Activated CD8-positive, alpha-beta memory T cell treated with anti-CD3 and anti-CD28 coated beads, Interleukin-2, amount 50 U/mL, for 1 hour (primary cell): ENCODE results near the gene MAPRE2.

Source experiments
- DNase-seq: peaks from one replicate; pipeline ENCODE4 v3.0.0-alpha.2; 2020; ENCODE audit errors: extremely low read depth

The MAPRE2 gene

GRCh38 chr18:35038029-35038428, 3.2 kb upstream of the MAPRE2 start:
- no peak for DNase-seq

GRCh38 chr18:35038881-35039491, 2.2 kb upstream of the MAPRE2 start:
- DNase-seq: no peak

GRCh38 chr18:35040638-35040987, 600 bp upstream of the MAPRE2 start:
- DNase-seq: no peak

GRCh38 chr18:35041815-35042387, 688 bp downstream of the MAPRE2 start:
- DNase-seq: no peak

- DNase-seq: no peak
These were observed 1.3 kb downstream of the MAPRE2 start for GRCh38 chr18:35042389-35043071.

- no peak for DNase-seq
These were observed 2.0 kb downstream of the MAPRE2 start for GRCh38 chr18:35043207-35043606.

- DNase-seq: no peak
These were observed 3.9 kb downstream of the MAPRE2 start for GRCh38 chr18:35045121-35045520.

GRCh38 chr18:35045806-35046205, 4.6 kb downstream of the MAPRE2 start:
- no peak for DNase-seq

GRCh38 chr18:35047697-35048292, 6.6 kb downstream of the MAPRE2 start:
- DNase-seq: no peak

- DNase-seq: no peak
These were observed 8.2 kb downstream of the MAPRE2 start for GRCh38 chr18:35049111-35050027.

- no peak for DNase-seq
These were observed 8.9 kb downstream of the MAPRE2 start for GRCh38 chr18:35050028-35050546.

GRCh38 chr18:35050705-35051195, 9.5 kb downstream of the MAPRE2 start:
- no peak for DNase-seq

GRCh38 chr18:35051641-35052377, 10.6 kb downstream of the MAPRE2 start:
- no peak for DNase-seq

- DNase-seq: no peak
These were observed 13.2 kb downstream of the MAPRE2 start for GRCh38 chr18:35054401-35054800.

- DNase-seq: no peak
These were observed 13.9 kb downstream of the MAPRE2 start for GRCh38 chr18:35055105-35055504.

- DNase-seq: no peak
These were observed 14.5 kb downstream of the MAPRE2 start for GRCh38 chr18:35055726-35056125.

GRCh38 chr18:35059280-35059927, 18.2 kb downstream of the MAPRE2 start:
- no peak for DNase-seq

- DNase-seq: no peak
These were observed 19.1 kb downstream of the MAPRE2 start for GRCh38 chr18:35060122-35060815.

- no peak for DNase-seq
These were observed 20.1 kb downstream of the MAPRE2 start for GRCh38 chr18:35061336-35061735.

- no peak for DNase-seq
These were observed 20.6 kb downstream of the MAPRE2 start for GRCh38 chr18:35061804-35062203.
